Neutrophil (primary cell): Measurements from ENCODE around the gene BIN1.
"Not testable (repeated sequence)": the region's sequence is repeated elsewhere in the genome, so short reads cannot be mapped to it uniquely, and the experiment has no call there.

Experiments
- H3K27ac ChIP-seq: fragments of 200-600 bp; sonication (generic); 2 replicates; pipeline ENCODE4 v1.5.1; 2016; ENCODE audit warnings: mild to moderate bottlenecking, moderate library complexity
- H3K27me3 ChIP-seq: fragments of 200-600 bp; sonication (generic); 2 replicates; pipeline ENCODE4 v1.6.0; 2016; ENCODE audit warnings: mild to moderate bottlenecking
- H3K36me3 ChIP-seq: fragments of 200-600 bp; sonication (generic); 2 replicates; pipeline ENCODE4 v1.5.1; 2017
- H3K4me1 ChIP-seq, 2 experiments: fragments of 200-600 bp in 1 of 2; sonication (generic) in 1 of 2; 1 replicate in 1 of 2; 2 replicates in 1 of 2; pipeline versions ENCODE4 v1.5.1 to v1.6.1; 2013 to 2016; ENCODE audit warnings: low read depth in 1 of 2, low read length in 1 of 2, mild to moderate bottlenecking in 1 of 2, moderate library complexity in 1 of 2; ENCODE audit not compliant: control insufficient read depth in 1 of 2, insufficient read depth in 1 of 2
- H3K4me3 ChIP-seq, 2 experiments: fragments of 200-600 bp in 1 of 2; sonication (generic) in 1 of 2; 1 replicate in 1 of 2; 2 replicates in 1 of 2; pipeline ENCODE4 v1.5.1; 2013 to 2016; ENCODE audit warnings: low read depth in 1 of 2, low read length in 1 of 2, mild to moderate bottlenecking in 1 of 2, moderate library complexity in 1 of 2
- H3K9me3 ChIP-seq: fragments of 200-600 bp; sonication (generic); 2 replicates; pipeline ENCODE4 v1.5.1; 2016
- TF ChIP-seq, protein P1 (sequence below): fragments of 200-600 bp; sonication (generic); IDR thresholded peaks from 2 replicates; pipeline ENCODE4 v1.5.1; 2016; ENCODE audit warnings: antibody characterized with exemption

The BIN1 gene

DNA sequence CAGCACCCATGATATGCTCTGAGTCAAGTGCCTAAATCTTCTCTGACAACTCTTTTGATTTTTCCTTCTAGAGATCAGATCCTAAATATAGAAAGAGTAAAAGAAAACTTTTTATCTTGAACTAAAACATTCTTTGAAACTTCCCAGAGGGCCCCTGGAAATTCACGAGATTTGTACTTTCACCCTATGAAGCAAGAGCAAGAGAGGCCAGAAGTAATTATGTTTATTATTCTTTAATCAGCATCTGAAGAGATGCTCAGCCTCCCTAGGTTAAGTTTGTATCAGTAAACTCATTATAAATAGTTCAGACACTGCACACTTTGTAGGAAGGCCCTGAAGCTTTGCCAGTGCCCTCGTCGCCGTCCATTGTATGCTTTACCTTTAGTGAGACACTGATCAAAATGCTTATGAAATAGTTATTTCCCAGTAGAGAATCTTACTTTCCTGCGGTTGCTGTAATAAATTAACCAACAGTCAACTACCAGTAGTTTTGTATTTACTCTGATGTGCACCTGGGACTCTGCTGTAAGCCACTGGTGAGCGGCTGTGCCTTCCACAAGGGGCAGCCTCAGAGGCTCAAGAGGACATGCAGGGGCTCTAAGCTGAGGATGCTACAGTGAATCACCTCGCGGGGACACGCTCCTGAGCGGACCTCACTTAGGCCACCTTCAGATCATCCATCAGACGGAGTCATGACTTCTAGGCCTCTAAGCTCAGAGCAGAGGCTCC lies 71.9 kb downstream of the BIN1 start:
- H3K36me3 ChIP-seq = no peaks in the 10 kb centered on the region
- no peak overlapping the region for H3K4me3 ChIP-seq
- no peaks in the 10 kb centered on the region for H3K4me1 ChIP-seq
- TF ChIP-seq, protein P1, sequence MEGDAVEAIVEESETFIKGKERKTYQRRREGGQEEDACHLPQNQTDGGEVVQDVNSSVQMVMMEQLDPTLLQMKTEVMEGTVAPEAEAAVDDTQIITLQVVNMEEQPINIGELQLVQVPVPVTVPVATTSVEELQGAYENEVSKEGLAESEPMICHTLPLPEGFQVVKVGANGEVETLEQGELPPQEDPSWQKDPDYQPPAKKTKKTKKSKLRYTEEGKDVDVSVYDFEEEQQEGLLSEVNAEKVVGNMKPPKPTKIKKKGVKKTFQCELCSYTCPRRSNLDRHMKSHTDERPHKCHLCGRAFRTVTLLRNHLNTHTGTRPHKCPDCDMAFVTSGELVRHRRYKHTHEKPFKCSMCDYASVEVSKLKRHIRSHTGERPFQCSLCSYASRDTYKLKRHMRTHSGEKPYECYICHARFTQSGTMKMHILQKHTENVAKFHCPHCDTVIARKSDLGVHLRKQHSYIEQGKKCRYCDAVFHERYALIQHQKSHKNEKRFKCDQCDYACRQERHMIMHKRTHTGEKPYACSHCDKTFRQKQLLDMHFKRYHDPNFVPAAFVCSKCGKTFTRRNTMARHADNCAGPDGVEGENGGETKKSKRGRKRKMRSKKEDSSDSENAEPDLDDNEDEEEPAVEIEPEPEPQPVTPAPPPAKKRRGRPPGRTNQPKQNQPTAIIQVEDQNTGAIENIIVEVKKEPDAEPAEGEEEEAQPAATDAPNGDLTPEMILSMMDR = no peak
- H3K27me3 ChIP-seq = no peaks in the 10 kb centered on the region
- no peaks in the 10 kb centered on the region for H3K9me3 ChIP-seq
- H3K27ac ChIP-seq = no peak overlapping the region

DNA sequence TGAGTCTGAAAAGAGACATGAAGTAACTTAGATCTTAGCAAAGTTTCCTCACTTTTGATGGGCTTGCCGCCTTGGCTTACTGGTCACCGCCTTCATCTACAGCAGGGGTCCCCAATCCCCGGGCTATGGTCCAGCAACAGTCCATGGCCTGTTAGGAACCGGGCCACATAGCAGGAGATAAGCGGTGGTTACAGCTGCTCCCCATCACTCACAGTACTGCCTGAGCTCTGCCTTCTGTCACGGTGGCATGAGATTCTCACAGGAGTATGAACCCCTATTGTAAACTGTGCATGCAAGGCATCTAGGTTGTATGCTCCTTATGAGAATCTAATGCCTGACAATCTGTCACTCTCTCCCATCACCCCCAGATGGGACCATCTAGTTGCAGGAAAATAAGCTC lies 72.9 kb downstream of the BIN1 start:
- no peaks in the 10 kb centered on the region for H3K36me3 ChIP-seq
- H3K27ac ChIP-seq = no peak overlapping the region
- no peaks in the 10 kb centered on the region for H3K4me1 ChIP-seq
- H3K9me3 ChIP-seq = no peaks in the 10 kb centered on the region
- H3K4me3 ChIP-seq = no peak overlapping the region
- H3K27me3 ChIP-seq = peaks cover 3% of the 10 kb centered on the region
- TF ChIP-seq, protein P1 = no peak

DNA sequence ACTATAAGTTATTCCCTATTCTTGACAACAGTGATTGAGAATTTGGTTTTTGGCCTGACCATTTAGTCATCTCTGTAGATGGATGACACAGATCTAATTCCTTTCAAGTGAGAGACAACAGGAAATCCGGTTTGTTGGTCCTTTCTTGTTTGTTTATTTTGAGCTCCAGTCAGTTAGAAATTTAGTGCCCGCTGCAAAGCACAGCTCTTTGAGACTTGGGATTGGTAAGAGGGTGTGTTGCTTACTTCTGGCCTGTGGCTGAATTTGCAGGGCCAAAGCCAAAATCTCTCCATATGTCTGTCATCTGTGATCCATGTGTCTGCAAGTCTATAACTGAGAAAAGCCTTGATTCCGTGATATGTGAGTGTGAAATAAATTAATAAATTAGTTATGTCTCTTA lies 74.3 kb downstream of the BIN1 start:
- H3K27ac ChIP-seq = no peak overlapping the region
- TF ChIP-seq, protein P1 = no peak
- no peaks in the 10 kb centered on the region for H3K36me3 ChIP-seq
- no peak overlapping the region for H3K4me3 ChIP-seq
- H3K27me3 ChIP-seq = peaks cover 10% of the 10 kb centered on the region
- no peaks in the 10 kb centered on the region for H3K4me1 ChIP-seq
- no peaks in the 10 kb centered on the region for H3K9me3 ChIP-seq

DNA sequence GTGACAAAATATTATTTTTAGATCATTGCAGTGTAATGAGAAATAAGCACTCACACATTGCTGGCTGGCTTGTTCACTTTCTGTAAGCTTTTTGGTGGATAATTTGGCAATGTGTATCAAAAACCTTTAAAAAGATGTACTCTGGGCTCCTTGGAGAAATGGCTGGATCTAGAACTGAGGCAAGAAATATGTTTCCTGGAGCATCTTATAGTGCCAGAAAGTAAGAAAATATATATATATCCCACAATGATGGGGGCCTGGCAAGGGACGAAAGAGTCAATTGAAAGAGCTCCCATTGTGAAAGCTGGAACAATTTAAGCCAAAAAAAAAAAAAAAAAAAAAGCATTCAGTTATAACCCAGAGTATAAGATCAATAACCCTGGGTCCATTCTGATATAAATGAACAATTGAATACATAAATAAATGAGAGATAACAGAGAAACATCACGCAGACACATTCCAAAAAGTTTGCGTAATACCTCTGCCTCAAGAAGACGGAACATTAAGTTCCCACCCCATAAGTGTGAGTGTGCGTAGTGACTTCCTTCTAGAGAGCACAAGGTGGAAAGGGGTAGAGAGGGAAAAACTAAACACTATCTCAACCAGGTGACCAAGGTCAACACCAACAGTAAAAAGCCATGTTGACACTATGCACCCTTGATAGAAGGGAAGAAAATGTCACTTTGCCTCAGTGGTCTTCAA lies 77.5 kb downstream of the BIN1 start:
- no peaks in the 10 kb centered on the region for H3K36me3 ChIP-seq
- H3K27me3 ChIP-seq = peaks cover 42% of the 10 kb centered on the region
- no peaks in the 10 kb centered on the region for H3K9me3 ChIP-seq
- no peaks in the 10 kb centered on the region for H3K4me1 ChIP-seq
- TF ChIP-seq, protein P1 = no peak
- no peak overlapping the region for H3K27ac ChIP-seq
- no peak overlapping the region for H3K4me3 ChIP-seq

DNA sequence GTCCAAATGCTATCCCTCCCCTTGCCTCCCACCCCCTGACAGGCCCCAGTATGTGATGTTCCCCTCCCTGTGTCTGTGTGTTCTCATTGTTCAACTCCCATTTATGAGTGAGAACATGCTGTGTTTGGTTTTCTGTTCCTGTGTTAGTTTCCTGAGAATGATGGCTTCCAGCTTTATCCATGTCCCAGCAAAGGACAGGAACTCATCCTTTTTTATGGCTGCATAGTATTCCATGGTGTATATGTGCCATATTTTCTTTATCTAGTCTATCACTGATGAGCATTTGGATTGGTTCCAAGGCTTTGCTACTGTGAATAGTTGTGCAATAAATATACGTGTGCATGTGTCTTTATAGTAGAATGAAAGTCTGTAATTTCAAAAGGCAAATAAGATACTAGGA lies 78.2 kb downstream of the BIN1 start:
- H3K27me3 ChIP-seq = peaks cover 49% of the 10 kb centered on the region
- H3K4me1 ChIP-seq, H3K27ac ChIP-seq, H3K36me3 ChIP-seq, H3K4me3 ChIP-seq, H3K9me3 ChIP-seq: not testable (repeated sequence)

DNA sequence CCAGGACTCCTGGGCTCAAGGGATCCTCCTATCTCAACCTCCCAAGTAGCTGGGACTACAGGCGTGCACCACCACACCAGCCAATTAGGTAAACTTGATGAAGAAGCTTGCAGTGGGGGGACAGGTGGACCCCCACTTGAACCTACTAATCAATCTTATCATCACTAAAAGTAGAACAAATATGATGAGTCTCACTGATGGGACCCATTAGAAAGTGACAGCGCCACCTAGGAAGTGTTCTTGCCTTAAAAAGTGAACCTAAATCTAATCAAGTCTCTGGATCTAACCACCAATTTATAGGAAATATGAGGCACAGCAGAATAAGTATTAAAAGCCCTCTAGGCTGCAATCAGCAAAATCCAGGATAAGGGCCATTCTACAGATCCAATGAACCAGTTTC lies 79.2 kb downstream of the BIN1 start:
- Histone ChIP-seq H3K4me3 (no peak overlapping the region), H3K4me1 (no peaks in the 10 kb centered on the region), H3K27me3 (peaks cover 59% of the 10 kb centered on the region), H3K27ac (no peak overlapping the region), H3K9me3 (no peaks in the 10 kb centered on the region), H3K36me3 (no peaks in the 10 kb centered on the region)
- TF ChIP-seq, protein P1 = no peak
